ENCODE measurements around the gene CFHR2.

DNA sequence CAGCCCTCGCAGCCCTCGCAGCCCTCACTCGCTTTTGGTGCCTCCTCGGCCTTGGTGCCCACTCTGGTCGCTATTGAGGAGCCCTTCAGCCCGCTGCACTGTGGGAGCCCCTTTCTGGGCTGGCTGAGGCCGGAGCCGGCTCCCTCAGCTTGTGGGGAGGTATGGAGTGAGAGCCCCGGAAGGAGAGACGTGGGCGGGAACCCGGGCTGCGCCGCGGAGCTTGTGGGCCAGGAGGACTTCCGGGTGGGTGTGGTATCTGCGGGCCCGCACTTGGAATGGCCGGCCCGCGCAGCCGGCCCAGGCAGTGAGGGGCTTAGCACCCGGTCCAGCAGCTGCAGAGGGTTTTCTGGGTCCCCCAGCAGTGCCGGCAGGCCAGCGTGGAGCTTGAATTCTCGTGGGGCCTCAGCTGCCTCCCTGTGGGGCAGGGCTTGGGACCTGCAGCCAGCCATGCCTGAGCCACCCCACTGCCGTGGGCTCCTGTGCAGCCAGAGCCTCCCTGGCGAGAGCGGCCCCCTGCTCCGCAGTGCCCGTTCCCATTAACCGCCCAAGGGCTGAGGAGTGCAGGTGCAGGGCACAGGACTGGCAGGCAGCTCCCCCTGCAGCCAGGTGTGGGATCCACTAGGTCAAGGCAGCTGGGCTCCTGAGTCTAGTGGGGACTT, 9.9 kb upstream of the CFHR2 start:
- TF ChIP-seq YY1 (IDR thresholded peaks at IDR 0.05; ENCODE audit: low read depth, low read length) (no peak), SUZ12 (IDR thresholded peaks at IDR 0.05; ENCODE audit: low read length) (no peak), CREB1 (IDR thresholded peaks at IDR 0.05) (no peak), SIRT6 (IDR thresholded peaks at IDR 0.05; ENCODE audit: low read length) (no peak), KDM1A (IDR thresholded peaks at IDR 0.05; ENCODE audit: borderline replicate concordance, low read length) (no peak), RAD21 (IDR thresholded peaks at IDR 0.05 in 1 of 2, conservative IDR thresholded peaks at IDR 0.05 in 1 of 2; ENCODE audit: low read depth in 2 of 2, low read length in 2 of 2) (peak; percentile 59 to 68), NANOG (IDR thresholded peaks at IDR 0.05; ENCODE audit: insufficient read depth, low read depth, low read length, poor library complexity, severe bottlenecking) (no peak), MAFK (IDR thresholded peaks at IDR 0.05; ENCODE audit: low read depth, low read length) (no peak)
- TF ChIP-seq, protein P1, sequence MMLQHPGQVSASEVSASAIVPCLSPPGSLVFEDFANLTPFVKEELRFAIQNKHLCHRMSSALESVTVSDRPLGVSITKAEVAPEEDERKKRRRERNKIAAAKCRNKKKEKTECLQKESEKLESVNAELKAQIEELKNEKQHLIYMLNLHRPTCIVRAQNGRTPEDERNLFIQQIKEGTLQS (IDR thresholded peaks at IDR 0.05; ENCODE audit: insufficient read depth, low read depth, low read length) = no peak
- TF ChIP-seq, protein P2, sequence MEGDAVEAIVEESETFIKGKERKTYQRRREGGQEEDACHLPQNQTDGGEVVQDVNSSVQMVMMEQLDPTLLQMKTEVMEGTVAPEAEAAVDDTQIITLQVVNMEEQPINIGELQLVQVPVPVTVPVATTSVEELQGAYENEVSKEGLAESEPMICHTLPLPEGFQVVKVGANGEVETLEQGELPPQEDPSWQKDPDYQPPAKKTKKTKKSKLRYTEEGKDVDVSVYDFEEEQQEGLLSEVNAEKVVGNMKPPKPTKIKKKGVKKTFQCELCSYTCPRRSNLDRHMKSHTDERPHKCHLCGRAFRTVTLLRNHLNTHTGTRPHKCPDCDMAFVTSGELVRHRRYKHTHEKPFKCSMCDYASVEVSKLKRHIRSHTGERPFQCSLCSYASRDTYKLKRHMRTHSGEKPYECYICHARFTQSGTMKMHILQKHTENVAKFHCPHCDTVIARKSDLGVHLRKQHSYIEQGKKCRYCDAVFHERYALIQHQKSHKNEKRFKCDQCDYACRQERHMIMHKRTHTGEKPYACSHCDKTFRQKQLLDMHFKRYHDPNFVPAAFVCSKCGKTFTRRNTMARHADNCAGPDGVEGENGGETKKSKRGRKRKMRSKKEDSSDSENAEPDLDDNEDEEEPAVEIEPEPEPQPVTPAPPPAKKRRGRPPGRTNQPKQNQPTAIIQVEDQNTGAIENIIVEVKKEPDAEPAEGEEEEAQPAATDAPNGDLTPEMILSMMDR (IDR thresholded peaks at IDR 0.05; ENCODE audit: control extremely low read depth in 1 of 3, insufficient read depth in 1 of 3, low read depth in 1 of 3, low read length in 3 of 3) = peak; percentile 50 to 69 (median 57)
